ENCODE results near the gene RET. TPM values are rescaled to one million over a fixed set of nuclear protein-coding genes. Genes with fewer than 3 reads are reported as not detected.
A peak's percentile ranks its signal among the peaks of the same experiment; 100 is the strongest.

Gene RET
- polyA plus RNA-seq, 3 donors: 0.08 to 0.39 (median 0.14) TPM

- H2AFZ ChIP-seq (ENCODE audit: insufficient read depth, low read depth, low read length, poor library complexity, severe bottlenecking): no peak overlapping the region
- no peaks in the 10 kb centered on the region for H4K20me1 ChIP-seq (ENCODE audit: insufficient read depth, low read length)
- no peak overlapping the region for H3K9ac ChIP-seq (ENCODE audit: insufficient read depth, low read length, poor library complexity, severe bottlenecking)
- no peak for TF ChIP-seq CTCF (IDR thresholded peaks at IDR 0.05)
- Mint-ChIP-seq H3K36me3 (no peaks in the 10 kb centered on the region), H3K4me1 (peaks cover 23% of the 10 kb centered on the region), H3K4me3 (no peak overlapping the region), H3K9me3 (peaks cover 0 to 2% (median 0%) of the 10 kb centered on the region in 7 donors), H3K27me3 (ENCODE audit: low read depth in 3 of 3) (peaks cover 1 to 5% (median 4%) of the 10 kb centered on the region in 3 donors), H3K27ac (peak overlapping the region in 1 of 7 donors; percentile 74)
- no peak for DNase-seq
- peaks cover 8 to 28% of the 10 kb centered on the region in 2 donors for H3K4me1 ChIP-seq (ENCODE audit: control insufficient read depth in 1 of 2, insufficient read depth in 2 of 2, low read length in 2 of 2)
- H3K79me2 ChIP-seq (ENCODE audit: insufficient read depth, low read length): no peaks in the 10 kb centered on the region
- WGBS (ENCODE audit: insufficient coverage): 79% methylated on average over 16 of the region's 17 CpGs
- H3K4me2 ChIP-seq (replicated peaks; ENCODE audit: extremely low read depth, low read length, poor library complexity, severe bottlenecking): no peak overlapping the region
- H3K9me3 ChIP-seq (replicated peaks in 1 of 2; ENCODE audit: control insufficient read depth in 1 of 2, insufficient read depth in 1 of 2, low read length in 2 of 2): no peaks in the 10 kb centered on the region
- H3K36me3 ChIP-seq (replicated peaks in 1 of 2; ENCODE audit: control insufficient read depth in 1 of 2, insufficient read depth in 2 of 2, low read length in 2 of 2): no peaks in the 10 kb centered on the region
- H3K4me3 ChIP-seq (replicated peaks in 1 of 3; ENCODE audit: low read depth in 2 of 3, low read length in 3 of 3): no peak overlapping the region
- no peaks in the 10 kb centered on the region for H3K27me3 ChIP-seq (ENCODE audit: control insufficient read depth in 2 of 2, insufficient read depth in 2 of 2, low read length in 2 of 2)
- no peak overlapping the region for H3K27ac ChIP-seq (ENCODE audit: low read depth in 1 of 2, low read length in 2 of 2)
- intact Hi-C loops (cut with micrococcal nuclease): no loop called here
These were observed 38.1 kb downstream of the RET start for GRCh38 chr10:43114743-43115611.

DNA sequence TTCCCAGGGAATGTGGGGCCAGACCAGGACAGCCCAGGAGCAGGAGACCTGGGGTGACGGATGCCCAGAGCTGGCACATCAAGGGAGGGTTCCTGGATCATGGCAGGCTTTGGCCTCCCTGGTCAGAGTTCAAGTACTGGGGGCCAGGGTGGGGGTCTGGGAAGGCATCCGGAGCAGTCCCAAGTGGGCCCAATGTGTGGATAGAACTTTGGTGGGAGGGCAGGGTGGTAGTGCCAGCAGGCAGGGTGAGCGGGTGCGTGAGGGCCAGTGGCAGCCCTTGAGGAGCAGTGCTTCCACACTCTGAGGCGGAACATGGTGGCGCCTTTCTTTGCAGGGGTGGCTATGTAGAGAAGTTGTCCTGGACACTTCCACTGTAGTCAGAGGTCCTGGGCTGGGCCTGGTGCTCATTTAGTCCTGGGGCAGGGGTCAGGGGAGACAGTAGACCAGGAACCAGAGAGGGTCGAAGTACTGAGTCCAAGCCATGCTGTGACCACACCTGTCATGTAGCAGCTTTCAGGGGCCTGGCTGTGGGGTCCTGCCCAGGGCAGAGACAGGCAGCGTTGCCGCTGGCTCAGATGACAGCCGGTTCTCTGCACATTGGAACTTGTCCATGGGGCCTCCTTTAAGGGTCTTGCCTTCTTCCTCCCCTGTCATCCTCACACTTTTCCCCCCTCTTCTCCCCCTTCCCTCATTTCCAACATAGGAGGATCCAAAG lies 39.2 kb downstream of the RET start:
- no peaks in the 10 kb centered on the region for H3K79me2 ChIP-seq (ENCODE audit: insufficient read depth, low read length)
- peaks cover 13 to 29% of the 10 kb centered on the region in 2 donors for H3K4me1 ChIP-seq (ENCODE audit: control insufficient read depth in 1 of 2, insufficient read depth in 2 of 2, low read length in 2 of 2)
- no peak overlapping the region for H2AFZ ChIP-seq (ENCODE audit: insufficient read depth, low read depth, low read length, poor library complexity, severe bottlenecking)
- H3K36me3 ChIP-seq (replicated peaks in 1 of 2; ENCODE audit: control insufficient read depth in 1 of 2, insufficient read depth in 2 of 2, low read length in 2 of 2): no peaks in the 10 kb centered on the region
- no peak overlapping the region for H3K9ac ChIP-seq (ENCODE audit: insufficient read depth, low read length, poor library complexity, severe bottlenecking)
- no peak for TF ChIP-seq CTCF (IDR thresholded peaks at IDR 0.05)
- no peak overlapping the region for H3K4me3 ChIP-seq (replicated peaks in 1 of 3; ENCODE audit: low read depth in 2 of 3, low read length in 3 of 3)
- H3K27me3 ChIP-seq (ENCODE audit: control insufficient read depth in 2 of 2, insufficient read depth in 2 of 2, low read length in 2 of 2): no peaks in the 10 kb centered on the region
- no peaks in the 10 kb centered on the region for H3K9me3 ChIP-seq (replicated peaks in 1 of 2; ENCODE audit: control insufficient read depth in 1 of 2, insufficient read depth in 1 of 2, low read length in 2 of 2)
- Mint-ChIP-seq H3K27ac (peak overlapping the region in 1 of 7 donors; percentile 61), H3K4me3 (no peak overlapping the region), H3K4me1 (peaks cover 25% of the 10 kb centered on the region), H3K9me3 (peaks cover 0 to 2% (median 0%) of the 10 kb centered on the region in 7 donors), H3K27me3 (ENCODE audit: low read depth in 3 of 3) (peaks cover 1 to 7% (median 2%) of the 10 kb centered on the region in 3 donors), H3K36me3 (no peaks in the 10 kb centered on the region)
- WGBS (ENCODE audit: insufficient coverage): 98% methylated on average over 10 of the region's 10 CpGs
- DNase-seq: no peak
- intact Hi-C loops (cut with micrococcal nuclease): no loop called here
- H4K20me1 ChIP-seq (ENCODE audit: insufficient read depth, low read length): no peaks in the 10 kb centered on the region
- no peak overlapping the region for H3K4me2 ChIP-seq (replicated peaks; ENCODE audit: extremely low read depth, low read length, poor library complexity, severe bottlenecking)
- H3K27ac ChIP-seq (ENCODE audit: low read depth in 1 of 2, low read length in 2 of 2): no peak overlapping the region

Measured in CD14-positive monocyte (primary cell).